HFFc6 (cell line): Measurements from ENCODE around the gene RGS1. TPM values are rescaled to one million over a fixed set of nuclear protein-coding genes. Genes with fewer than 3 reads are reported as not detected.
"Not testable (repeated sequence)": the region's sequence is repeated elsewhere in the genome, so short reads cannot be mapped to it uniquely, and the experiment has no call there.

Source experiments
- DNase-seq: peaks from one replicate; pipeline ENCODE4 v3.0.0-alpha.2; 2018
- H3K27ac Mint-ChIP-seq: 2 replicates; pipeline ENCODE4 v1.8.0; 2020; ENCODE audit warnings: mild to moderate bottlenecking, mixed read lengths
- H3K27me3 Mint-ChIP-seq: 2 replicates; pipeline ENCODE4 v1.8.0; 2021; ENCODE audit warnings: mild to moderate bottlenecking, moderate library complexity, mixed read lengths; ENCODE audit not compliant: insufficient read depth
- H3K36me3 Mint-ChIP-seq: 2 replicates; pipeline ENCODE4 v1.8.0; 2021; ENCODE audit warnings: low read depth, mixed read lengths
- H3K4me1 Mint-ChIP-seq: 2 replicates; pipeline ENCODE4 v1.8.0; 2020; ENCODE audit warnings: low read depth, mixed read lengths
- H3K4me3 Mint-ChIP-seq: 2 replicates; pipeline ENCODE4 v1.8.0; 2020; ENCODE audit warnings: mild to moderate bottlenecking, moderate library complexity, mixed read lengths
- H3K9me3 Mint-ChIP-seq: 2 replicates; pipeline ENCODE4 v1.8.0; 2020; ENCODE audit warnings: mild to moderate bottlenecking, mixed read lengths
- total RNA-seq, 6 experiments: library from RNA; stranded (reverse); fragmentation: NEBNext Ultra II Directional; extraction: Animal tissue kit (Norgen Biotek cat#: 25700); gene quantifications; 2 replicates in 1 of 6; 3 replicates in 5 of 6; pipeline ENCODE4 v1.2.3, GENCODE V29; 2021
- TF ChIP-seq, protein P1 (sequence below): fragments of 200-600 bp; sonication (generic); IDR thresholded peaks from 2 replicates; pipeline ENCODE4 v1.5.0; 2021; ENCODE audit warnings: antibody characterized with exemption, mild to moderate bottlenecking

RGS1 gene
- total RNA-seq, 6 experiments from 2014 or later: not detected

DNA sequence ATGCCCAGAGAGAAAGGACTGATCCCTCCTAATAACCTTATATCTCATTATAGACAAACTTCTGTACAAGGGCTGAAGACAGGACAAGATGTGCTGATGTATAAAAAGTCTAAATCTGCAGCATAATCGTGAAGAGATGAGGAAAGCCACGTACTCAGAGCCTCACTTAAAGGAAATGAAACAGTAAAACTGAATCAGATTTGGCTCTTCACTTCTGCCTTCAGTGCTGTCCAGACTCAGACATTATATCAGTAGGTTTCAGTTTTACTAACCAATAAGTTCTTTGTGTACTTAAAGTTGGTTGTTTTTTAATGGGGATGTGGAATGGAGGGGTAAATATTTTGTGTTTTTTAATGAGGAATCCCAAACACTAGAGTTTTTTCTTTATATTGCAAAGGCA, 45.3 kb upstream of the RGS1 start:
- no peaks in the 10 kb centered on the region; the same call in 1 of the 2 replicates for H3K27me3 Mint-ChIP-seq
- peak overlapping the region; percentile 68; the same call in 1 of the 2 replicates for H3K4me3 Mint-ChIP-seq
- TF ChIP-seq, protein P1, sequence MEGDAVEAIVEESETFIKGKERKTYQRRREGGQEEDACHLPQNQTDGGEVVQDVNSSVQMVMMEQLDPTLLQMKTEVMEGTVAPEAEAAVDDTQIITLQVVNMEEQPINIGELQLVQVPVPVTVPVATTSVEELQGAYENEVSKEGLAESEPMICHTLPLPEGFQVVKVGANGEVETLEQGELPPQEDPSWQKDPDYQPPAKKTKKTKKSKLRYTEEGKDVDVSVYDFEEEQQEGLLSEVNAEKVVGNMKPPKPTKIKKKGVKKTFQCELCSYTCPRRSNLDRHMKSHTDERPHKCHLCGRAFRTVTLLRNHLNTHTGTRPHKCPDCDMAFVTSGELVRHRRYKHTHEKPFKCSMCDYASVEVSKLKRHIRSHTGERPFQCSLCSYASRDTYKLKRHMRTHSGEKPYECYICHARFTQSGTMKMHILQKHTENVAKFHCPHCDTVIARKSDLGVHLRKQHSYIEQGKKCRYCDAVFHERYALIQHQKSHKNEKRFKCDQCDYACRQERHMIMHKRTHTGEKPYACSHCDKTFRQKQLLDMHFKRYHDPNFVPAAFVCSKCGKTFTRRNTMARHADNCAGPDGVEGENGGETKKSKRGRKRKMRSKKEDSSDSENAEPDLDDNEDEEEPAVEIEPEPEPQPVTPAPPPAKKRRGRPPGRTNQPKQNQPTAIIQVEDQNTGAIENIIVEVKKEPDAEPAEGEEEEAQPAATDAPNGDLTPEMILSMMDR: no peak
- peaks cover 42% of the 10 kb centered on the region for H3K4me1 Mint-ChIP-seq
- H3K27ac Mint-ChIP-seq: peak overlapping the region; percentile 69
- no peaks in the 10 kb centered on the region for H3K9me3 Mint-ChIP-seq
- DNase-seq: no peak
- no peaks in the 10 kb centered on the region for H3K36me3 Mint-ChIP-seq

DNA sequence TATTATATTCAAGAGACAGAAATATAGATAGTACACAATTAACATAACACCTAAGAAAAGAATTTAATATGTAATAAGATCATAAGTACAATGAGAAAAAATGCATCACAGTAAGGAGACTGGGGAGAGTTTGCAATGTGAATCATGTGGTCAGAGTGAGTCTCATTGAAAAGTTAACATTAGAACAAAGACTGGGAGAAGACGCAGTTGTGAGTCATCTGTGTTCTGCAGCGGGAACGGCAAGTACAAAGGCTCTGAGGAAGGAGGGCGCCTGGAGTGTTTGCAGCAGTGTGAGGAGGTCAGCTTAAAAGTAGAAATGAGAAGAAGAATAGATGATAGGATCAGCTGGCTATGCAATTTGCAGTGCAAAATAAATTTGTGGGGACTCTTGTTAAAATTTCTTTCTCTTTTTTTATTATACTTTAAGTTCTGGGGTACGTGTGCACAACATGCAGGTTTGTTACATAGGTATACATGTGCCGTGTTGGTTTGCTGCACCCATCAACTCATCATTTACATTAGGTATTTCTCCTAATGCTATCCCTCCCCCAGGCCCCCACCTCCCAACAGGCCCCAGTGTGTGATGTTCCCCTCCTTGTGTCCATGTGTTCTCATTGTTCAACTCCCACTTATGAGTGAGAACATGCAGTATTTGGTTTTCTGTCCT, 44.4 kb upstream of the RGS1 start:
- H3K9me3 Mint-ChIP-seq: not testable (repeated sequence)

DNA sequence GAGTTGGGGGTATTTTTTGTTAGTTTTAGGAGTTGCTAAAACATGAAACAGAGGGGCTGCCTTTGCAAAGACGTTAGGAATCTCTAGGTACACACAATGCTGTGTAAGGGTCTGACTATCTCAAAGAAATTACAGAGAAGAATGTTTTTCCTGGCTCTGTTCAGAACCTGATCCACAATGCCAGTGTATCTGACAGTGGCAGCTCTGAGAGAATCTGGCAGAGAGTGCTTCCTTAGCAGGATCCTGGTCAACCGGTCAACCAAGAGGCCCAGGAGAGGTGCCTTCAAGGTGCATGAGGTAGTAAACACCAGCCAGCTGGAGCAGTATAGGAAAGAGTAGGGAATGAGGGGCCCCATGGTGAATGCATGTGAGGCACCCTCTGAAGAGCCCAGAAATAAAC, 40.9 kb upstream of the RGS1 start:
- H3K27me3 Mint-ChIP-seq: no peaks in the 10 kb centered on the region; the same call in 1 of the 2 replicates
- no peak for DNase-seq
- H3K9me3 Mint-ChIP-seq: no peaks in the 10 kb centered on the region; the same call in 1 of the 2 replicates
- H3K36me3 Mint-ChIP-seq: no peaks in the 10 kb centered on the region
- TF ChIP-seq, protein P1: no peak
- no peak overlapping the region for H3K4me3 Mint-ChIP-seq
- peak overlapping the region; percentile 43; the same call in 1 of the 2 replicates for H3K27ac Mint-ChIP-seq
- peaks cover 38% of the 10 kb centered on the region for H3K4me1 Mint-ChIP-seq

More for the DNA sequence above, 44.4 kb upstream of the RGS1 start:
- H3K27me3 Mint-ChIP-seq, H3K36me3 Mint-ChIP-seq: not testable (repeated sequence)
- peak; percentile 84 for DNase-seq
- Mint-ChIP-seq H3K4me1 (peaks cover 42% of the 10 kb centered on the region), H3K27ac (peak overlapping the region; percentile 13), H3K4me3 (peak overlapping the region; percentile 3; the same call in 1 of the 2 replicates)

GRCh38 chr1:192535916-192536664, 39.5 kb upstream of the RGS1 start:
- Mint-ChIP-seq H3K27me3 (no peaks in the 10 kb centered on the region; the same call in 1 of the 2 replicates), H3K4me3 (no peak overlapping the region), H3K36me3 (no peaks in the 10 kb centered on the region), H3K27ac (no peak overlapping the region), H3K4me1 (peaks cover 34% of the 10 kb centered on the region), H3K9me3 (no peaks in the 10 kb centered on the region; the same call in 1 of the 2 replicates)
- TF ChIP-seq, protein P1: no peak
- DNase-seq: no peak

DNA sequence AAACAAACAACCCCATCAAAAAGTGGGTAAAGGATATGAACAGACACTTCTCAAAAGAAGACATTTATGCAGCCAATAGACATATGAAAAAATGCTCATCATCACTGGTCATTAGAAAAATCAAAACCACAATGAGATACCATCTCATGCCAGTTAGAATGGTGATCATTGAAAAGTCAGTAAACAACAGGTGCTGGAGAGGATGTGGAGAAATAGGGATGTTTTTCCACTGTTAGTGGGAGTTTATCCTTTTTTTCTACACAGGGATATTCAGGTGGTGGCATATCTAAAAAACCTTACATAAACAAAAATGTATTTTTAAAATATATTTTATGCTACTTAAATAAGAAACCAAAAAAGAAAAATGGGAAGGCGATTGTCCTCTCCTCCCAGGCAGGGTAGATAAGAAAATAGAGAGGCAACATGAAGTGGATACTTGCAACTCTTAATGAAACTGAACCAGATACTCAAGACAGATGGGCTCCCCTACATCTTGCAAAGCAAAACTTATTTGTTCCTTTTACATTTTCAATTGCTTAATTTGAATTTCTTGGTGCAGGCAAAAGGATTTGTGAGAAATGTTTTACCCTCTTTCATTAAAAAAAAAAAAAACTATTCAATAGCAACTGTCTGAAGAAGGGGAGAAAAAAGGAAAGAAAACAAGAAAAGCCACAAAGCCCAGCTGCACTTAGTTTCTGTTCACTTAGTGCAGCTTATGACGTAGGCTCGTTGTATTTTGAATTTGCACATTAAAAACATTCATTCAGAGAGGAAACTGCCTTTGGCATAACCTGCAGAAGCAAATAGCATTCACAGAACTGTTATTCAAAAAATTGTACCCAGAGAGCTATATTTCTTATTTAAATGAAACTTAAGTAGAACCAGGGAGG, 36.9 kb upstream of the RGS1 start:
- H3K4me1 Mint-ChIP-seq: peaks cover 35% of the 10 kb centered on the region
- H3K27me3 Mint-ChIP-seq: no peaks in the 10 kb centered on the region; the same call in 1 of the 2 replicates
- no peaks in the 10 kb centered on the region; the same call in 1 of the 2 replicates for H3K9me3 Mint-ChIP-seq
- DNase-seq: no peak
- TF ChIP-seq, protein P1: no peak
- H3K27ac Mint-ChIP-seq: peak overlapping the region; percentile 99
- H3K36me3 Mint-ChIP-seq: no peaks in the 10 kb centered on the region
- H3K4me3 Mint-ChIP-seq: peak overlapping the region; percentile 51; the same call in 1 of the 2 replicates
